Parathyroid adenoma (tissue), 2 donors: ENCODE measurements around the gene PPM1L.
A peak's percentile ranks its signal among the peaks of the same experiment; 100 is the strongest.

ENCODE experiments used
- H2AFZ ChIP-seq: fragments of 300-600 bp; sonication (generic); one replicate; pipeline ENCODE4 v1.7.0; 2017; ENCODE audit warnings: antibody characterized with exemption, mild to moderate bottlenecking
- H3K27ac ChIP-seq: fragments of 300-600 bp; sonication (generic); one replicate; pipeline ENCODE4 v1.7.0; 2017
- H3K27me3 ChIP-seq: fragments of 300-600 bp; sonication (generic); one replicate; pipeline ENCODE4 v1.7.0; 2017; ENCODE audit warnings: low read length; ENCODE audit not compliant: control insufficient read depth, insufficient read depth
- H3K36me3 ChIP-seq: fragments of 300-600 bp; sonication (generic); one replicate; pipeline ENCODE4 v1.7.0; 2017; ENCODE audit warnings: low read length; ENCODE audit not compliant: control insufficient read depth, insufficient read depth
- H3K4me1 ChIP-seq: fragments of 300-600 bp; sonication (generic); one replicate; pipeline ENCODE4 v1.7.0; 2017; ENCODE audit warnings: control low read depth
- H3K4me2 ChIP-seq: fragments of 300-600 bp; sonication (generic); one replicate; pipeline ENCODE4 v1.7.0; 2017; ENCODE audit warnings: low read length
- H3K4me3 ChIP-seq: fragments of 300-600 bp; sonication (generic); one replicate; pipeline ENCODE4 v1.7.0; 2017; ENCODE audit warnings: low read depth, low read length
- H3K79me2 ChIP-seq: fragments of 300-600 bp; sonication (generic); one replicate; pipeline ENCODE4 v1.7.0; 2017; ENCODE audit warnings: control low read depth
- H3K9ac ChIP-seq: fragments of 300-600 bp; sonication (generic); one replicate; pipeline ENCODE4 v1.7.0; 2017; ENCODE audit warnings: mild to moderate bottlenecking
- H3K9me3 ChIP-seq: fragments of 300-600 bp; sonication (generic); one replicate; pipeline ENCODE4 v1.7.0; 2017; ENCODE audit warnings: low read length; ENCODE audit not compliant: control insufficient read depth
- CTCF ChIP-seq: fragments of 300-600 bp; sonication (generic); IDR thresholded peaks from one replicate; pipeline ENCODE4 v1.7.0; 2017; ENCODE audit warnings: antibody characterized with exemption, mild to moderate bottlenecking
- donor health status: primary hyperparathyroidism.

Gene PPM1L

GRCh38 chr3:160941885-160942494 lies 186.0 kb downstream of the PPM1L start:
- no peak overlapping the region for H3K27ac ChIP-seq
- no peak overlapping the region for H2AFZ ChIP-seq
- TF ChIP-seq CTCF = peak; percentile 88
- H3K79me2 ChIP-seq = peaks cover 2% of the 10 kb centered on the region
- H3K9me3 ChIP-seq = no peaks in the 10 kb centered on the region
- H3K4me1 ChIP-seq = peaks cover 2% of the 10 kb centered on the region
- no peak overlapping the region for H3K4me3 ChIP-seq
- no peaks in the 10 kb centered on the region for H3K27me3 ChIP-seq
- no peaks in the 10 kb centered on the region for H3K36me3 ChIP-seq
- H3K9ac ChIP-seq = no peak overlapping the region
- no peak overlapping the region for H3K4me2 ChIP-seq

- Histone ChIP-seq H3K4me3 (no peak overlapping the region), H2AFZ (no peak overlapping the region), H3K9ac (no peak overlapping the region), H3K27me3 (no peaks in the 10 kb centered on the region), H3K9me3 (no peaks in the 10 kb centered on the region), H3K36me3 (no peaks in the 10 kb centered on the region), H3K4me1 (peaks cover 2% of the 10 kb centered on the region), H3K4me2 (no peak overlapping the region), H3K27ac (no peak overlapping the region), H3K79me2 (peaks cover 2% of the 10 kb centered on the region)
- TF ChIP-seq CTCF = no peak
Measured at GRCh38 chr3:160943996-160944395, 188.0 kb downstream of the PPM1L start.

- H3K27ac ChIP-seq = no peak overlapping the region
- H3K4me2 ChIP-seq = no peak overlapping the region
- H3K9me3 ChIP-seq = no peaks in the 10 kb centered on the region
- H3K4me1 ChIP-seq = peaks cover 2% of the 10 kb centered on the region
- H3K9ac ChIP-seq = no peak overlapping the region
- H3K27me3 ChIP-seq = no peaks in the 10 kb centered on the region
- H3K79me2 ChIP-seq = peaks cover 2% of the 10 kb centered on the region
- TF ChIP-seq CTCF = no peak
- no peak overlapping the region for H2AFZ ChIP-seq
- no peak overlapping the region for H3K4me3 ChIP-seq
- H3K36me3 ChIP-seq = no peaks in the 10 kb centered on the region
Measured at GRCh38 chr3:160945336-160945735, 189.3 kb downstream of the PPM1L start.

GRCh38 chr3:160948273-160948672 lies 192.2 kb downstream of the PPM1L start:
- H3K27ac ChIP-seq = no peak overlapping the region
- H3K4me1 ChIP-seq = peaks cover 14% of the 10 kb centered on the region
- no peak overlapping the region for H2AFZ ChIP-seq
- no peak overlapping the region for H3K4me3 ChIP-seq
- H3K9ac ChIP-seq = no peak overlapping the region
- H3K9me3 ChIP-seq = no peaks in the 10 kb centered on the region
- H3K27me3 ChIP-seq = no peaks in the 10 kb centered on the region
- H3K36me3 ChIP-seq = no peaks in the 10 kb centered on the region
- TF ChIP-seq CTCF = no peak
- no peaks in the 10 kb centered on the region for H3K79me2 ChIP-seq
- H3K4me2 ChIP-seq = no peak overlapping the region

- Histone ChIP-seq H3K27ac (no peak overlapping the region), H3K4me3 (no peak overlapping the region), H3K9me3 (no peaks in the 10 kb centered on the region), H3K4me2 (no peak overlapping the region), H3K36me3 (no peaks in the 10 kb centered on the region), H3K79me2 (no peaks in the 10 kb centered on the region), H2AFZ (no peak overlapping the region), H3K9ac (no peak overlapping the region), H3K4me1 (peaks cover 14% of the 10 kb centered on the region), H3K27me3 (no peaks in the 10 kb centered on the region)
- TF ChIP-seq CTCF = no peak
Measured at GRCh38 chr3:160949460-160949859, 193.4 kb downstream of the PPM1L start.
